ENCODE results near the gene EPHB2.

EPHB2 gene

GRCh38 chr1:22784737-22785136 lies 74.1 kb downstream of the EPHB2 start:
- no peaks in the 10 kb centered on the region for H3K36me3 ChIP-seq
- TF ChIP-seq CTCF (IDR thresholded peaks at IDR 0.05; ENCODE audit: low read depth, low read length) = no peak
- DNase-seq = no peak

GRCh38 chr1:22786101-22786500 lies 75.5 kb downstream of the EPHB2 start:
- H3K27me3 ChIP-seq (ENCODE audit: insufficient read depth, low read depth, severe bottlenecking) = no peaks in the 10 kb centered on the region
- no peak for DNase-seq
- no peak overlapping the region for H3K4me3 ChIP-seq (ENCODE audit: low read depth, low read length)
- H3K9me3 ChIP-seq (ENCODE audit: severe bottlenecking) = no peaks in the 10 kb centered on the region
- H3K36me3 ChIP-seq = no peaks in the 10 kb centered on the region
- H3K27ac ChIP-seq = no peak overlapping the region
- TF ChIP-seq CTCF (IDR thresholded peaks at IDR 0.05; ENCODE audit: low read depth, low read length) = no peak

More at GRCh38 chr1:22784737-22785136, 74.1 kb downstream of the EPHB2 start:
- H3K27ac ChIP-seq = no peak overlapping the region
- H3K27me3 ChIP-seq (ENCODE audit: insufficient read depth, low read depth, severe bottlenecking) = no peaks in the 10 kb centered on the region
- no peaks in the 10 kb centered on the region for H3K9me3 ChIP-seq (ENCODE audit: severe bottlenecking)
- no peak overlapping the region for H3K4me3 ChIP-seq (ENCODE audit: low read depth, low read length)

- H3K9me3 ChIP-seq (ENCODE audit: severe bottlenecking) = no peaks in the 10 kb centered on the region
- H3K27ac ChIP-seq = no peak overlapping the region
- H3K36me3 ChIP-seq = no peaks in the 10 kb centered on the region
- H3K27me3 ChIP-seq (ENCODE audit: insufficient read depth, low read depth, severe bottlenecking) = no peaks in the 10 kb centered on the region
- TF ChIP-seq CTCF (IDR thresholded peaks at IDR 0.05; ENCODE audit: low read depth, low read length) = no peak
- no peak overlapping the region for H3K4me3 ChIP-seq (ENCODE audit: low read depth, low read length)
- no peak for DNase-seq
Observed at GRCh38 chr1:22786719-22787489, 76.3 kb downstream of the EPHB2 start.

GRCh38 chr1:22787636-22788035 lies 77.0 kb downstream of the EPHB2 start:
- no peak for DNase-seq
- no peak overlapping the region for H3K27ac ChIP-seq

GRCh38 chr1:22788254-22788661 lies 77.6 kb downstream of the EPHB2 start:
- DNase-seq = no peak
- H3K36me3 ChIP-seq = no peaks in the 10 kb centered on the region
- peak overlapping the region; percentile 46 for H3K27ac ChIP-seq
- no peak for TF ChIP-seq CTCF (IDR thresholded peaks at IDR 0.05; ENCODE audit: low read depth, low read length)
- no peaks in the 10 kb centered on the region for H3K9me3 ChIP-seq (ENCODE audit: severe bottlenecking)
- no peak overlapping the region for H3K4me3 ChIP-seq (ENCODE audit: low read depth, low read length)
- no peaks in the 10 kb centered on the region for H3K27me3 ChIP-seq (ENCODE audit: insufficient read depth, low read depth, severe bottlenecking)

More at GRCh38 chr1:22787636-22788035, 77.0 kb downstream of the EPHB2 start:
- H3K36me3 ChIP-seq = no peaks in the 10 kb centered on the region
- no peaks in the 10 kb centered on the region for H3K9me3 ChIP-seq (ENCODE audit: severe bottlenecking)
- no peak overlapping the region for H3K4me3 ChIP-seq (ENCODE audit: low read depth, low read length)
- H3K27me3 ChIP-seq (ENCODE audit: insufficient read depth, low read depth, severe bottlenecking) = no peaks in the 10 kb centered on the region
- no peak for TF ChIP-seq CTCF (IDR thresholded peaks at IDR 0.05; ENCODE audit: low read depth, low read length)
